Measurements from ENCODE around the gene PHTF2. TPM values are rescaled to one million over a fixed set of nuclear protein-coding genes. Genes with fewer than 3 reads are reported as not detected.

PHTF2 gene
- polyA plus RNA-seq, 1 experiment: 60.1 TPM

GRCh38 chr7:77918676-77919075 is 120.1 kb downstream of the PHTF2 start:
- Histone ChIP-seq H3K9me3 (ENCODE audit: control insufficient read depth, insufficient read depth, low read length) (no peaks in the 10 kb centered on the region), H3K27me3 (ENCODE audit: control insufficient read depth, insufficient read depth, low read length) (no peaks in the 10 kb centered on the region), H3K4me3 (ENCODE audit: low read depth, low read length) (no peak overlapping the region), H3K27ac (ENCODE audit: low read depth, low read length) (no peak overlapping the region)
- CTCF ChIA-PET: no interaction called here
- TF ChIP-seq, protein P1, sequence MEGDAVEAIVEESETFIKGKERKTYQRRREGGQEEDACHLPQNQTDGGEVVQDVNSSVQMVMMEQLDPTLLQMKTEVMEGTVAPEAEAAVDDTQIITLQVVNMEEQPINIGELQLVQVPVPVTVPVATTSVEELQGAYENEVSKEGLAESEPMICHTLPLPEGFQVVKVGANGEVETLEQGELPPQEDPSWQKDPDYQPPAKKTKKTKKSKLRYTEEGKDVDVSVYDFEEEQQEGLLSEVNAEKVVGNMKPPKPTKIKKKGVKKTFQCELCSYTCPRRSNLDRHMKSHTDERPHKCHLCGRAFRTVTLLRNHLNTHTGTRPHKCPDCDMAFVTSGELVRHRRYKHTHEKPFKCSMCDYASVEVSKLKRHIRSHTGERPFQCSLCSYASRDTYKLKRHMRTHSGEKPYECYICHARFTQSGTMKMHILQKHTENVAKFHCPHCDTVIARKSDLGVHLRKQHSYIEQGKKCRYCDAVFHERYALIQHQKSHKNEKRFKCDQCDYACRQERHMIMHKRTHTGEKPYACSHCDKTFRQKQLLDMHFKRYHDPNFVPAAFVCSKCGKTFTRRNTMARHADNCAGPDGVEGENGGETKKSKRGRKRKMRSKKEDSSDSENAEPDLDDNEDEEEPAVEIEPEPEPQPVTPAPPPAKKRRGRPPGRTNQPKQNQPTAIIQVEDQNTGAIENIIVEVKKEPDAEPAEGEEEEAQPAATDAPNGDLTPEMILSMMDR (IDR thresholded peaks at IDR 0.05; ENCODE audit: low read depth, low read length): no peak
- DNase-seq (ENCODE audit: low read depth, low spot score): no peak
- POLR2A ChIA-PET: no interaction called here

DNA sequence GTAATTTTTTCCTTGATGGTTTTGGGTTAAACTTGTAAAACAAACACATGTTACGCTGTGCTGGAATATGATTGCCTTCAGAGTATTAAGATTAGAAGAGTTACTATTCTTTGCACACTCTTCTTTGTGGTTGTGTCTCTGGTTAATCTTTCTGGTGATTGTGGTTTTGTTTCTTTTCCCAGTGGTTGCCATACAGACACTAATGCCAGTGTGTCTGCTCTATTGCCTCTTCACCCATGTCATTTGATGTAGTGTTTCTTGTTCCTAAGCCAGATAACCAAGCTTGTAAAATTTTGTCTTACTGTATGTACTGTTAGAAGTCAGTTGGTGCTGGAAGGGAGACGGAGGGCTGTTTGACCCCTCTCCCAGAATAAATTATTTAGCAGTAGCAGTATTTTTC is 124.8 kb downstream of the PHTF2 start:
- ChIA-PET POLR2A (no interaction called here), CTCF (interaction anchor here (0.5 to 1.1 kb wide), 3 partner anchors 10 to 272 kb away, joined by 4 to 5 read pairs (median 5); no protein-coding TSS in a partner anchor)
- no peaks in the 10 kb centered on the region for H3K9me3 ChIP-seq (ENCODE audit: control insufficient read depth, insufficient read depth, low read length)
- no peaks in the 10 kb centered on the region for H3K27me3 ChIP-seq (ENCODE audit: control insufficient read depth, insufficient read depth, low read length)
- no peak overlapping the region for H3K27ac ChIP-seq (ENCODE audit: low read depth, low read length)
- DNase-seq (ENCODE audit: low read depth, low spot score): no peak
- H3K4me3 ChIP-seq (ENCODE audit: low read depth, low read length): no peak overlapping the region
- TF ChIP-seq, protein P1 (IDR thresholded peaks at IDR 0.05; ENCODE audit: low read depth, low read length): no peak

- H3K27me3 ChIP-seq (ENCODE audit: control insufficient read depth, insufficient read depth, low read length): no peaks in the 10 kb centered on the region
- DNase-seq (ENCODE audit: low read depth, low spot score): no peak
- no peaks in the 10 kb centered on the region for H3K9me3 ChIP-seq (ENCODE audit: control insufficient read depth, insufficient read depth, low read length)
- no peak overlapping the region for H3K4me3 ChIP-seq (ENCODE audit: low read depth, low read length)
- no peak overlapping the region for H3K27ac ChIP-seq (ENCODE audit: low read depth, low read length)
- ChIA-PET POLR2A (no interaction called here), CTCF (interaction anchor here (4.4 kb wide), 1 partner anchor 279 kb away, joined by 11 read pairs; no protein-coding TSS in a partner anchor)
- TF ChIP-seq, protein P1 (IDR thresholded peaks at IDR 0.05; ENCODE audit: low read depth, low read length): no peak
Observed at GRCh38 chr7:77930496-77930895, 131.9 kb downstream of the PHTF2 start.

DNA sequence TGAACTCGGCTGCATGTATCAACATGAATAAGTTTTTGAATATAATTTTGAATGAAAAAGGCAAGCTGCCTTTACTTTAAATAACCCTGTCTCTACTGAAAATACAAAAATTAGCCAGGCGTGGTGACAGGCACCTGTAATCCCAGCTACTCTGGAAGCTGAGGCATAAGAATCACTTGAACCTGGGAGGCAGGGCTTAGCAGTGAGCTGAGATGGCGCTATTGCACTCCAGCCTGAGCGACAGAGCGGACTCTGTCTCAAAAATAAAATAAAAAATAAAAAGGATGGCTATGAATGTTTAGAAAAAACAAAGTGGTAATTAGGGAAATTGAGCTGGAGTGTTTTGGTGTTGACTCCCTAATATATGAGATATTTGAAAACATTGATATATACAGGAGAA is 133.3 kb downstream of the PHTF2 start:
- no peaks in the 10 kb centered on the region for H3K9me3 ChIP-seq (ENCODE audit: control insufficient read depth, insufficient read depth, low read length)
- no peak overlapping the region for H3K4me3 ChIP-seq (ENCODE audit: low read depth, low read length)
- ChIA-PET CTCF (interaction anchor here (0.5 to 4.4 kb wide), 4 partner anchors 9 to 500 kb away, joined by 3 to 11 read pairs (median 6); no protein-coding TSS in a partner anchor), POLR2A (interaction anchor here (0.6 kb wide), 1 partner anchor 100 kb away, joined by 3 read pairs; no protein-coding TSS in a partner anchor)
- TF ChIP-seq, protein P1 (IDR thresholded peaks at IDR 0.05; ENCODE audit: low read depth, low read length): no peak
- no peaks in the 10 kb centered on the region for H3K27me3 ChIP-seq (ENCODE audit: control insufficient read depth, insufficient read depth, low read length)
- no peak overlapping the region for H3K27ac ChIP-seq (ENCODE audit: low read depth, low read length)
- DNase-seq (ENCODE audit: low read depth, low spot score): no peak

- Histone ChIP-seq H3K4me3 (ENCODE audit: low read depth, low read length) (no peak overlapping the region), H3K27ac (ENCODE audit: low read depth, low read length) (no peak overlapping the region), H3K9me3 (ENCODE audit: control insufficient read depth, insufficient read depth, low read length) (no peaks in the 10 kb centered on the region), H3K27me3 (ENCODE audit: control insufficient read depth, insufficient read depth, low read length) (no peaks in the 10 kb centered on the region)
- no peak for DNase-seq (ENCODE audit: low read depth, low spot score)
- TF ChIP-seq, protein P1 (IDR thresholded peaks at IDR 0.05; ENCODE audit: low read depth, low read length): no peak
- POLR2A ChIA-PET: interaction anchor here (1.4 kb wide), 1 partner anchor 135 kb away, joined by 4 read pairs; the partner anchor contains the start of genes PHTF2 and TMEM60
- CTCF ChIA-PET: interaction anchor here (1.0 to 2.6 kb wide), 3 partner anchors 173 to 282 kb away, joined by 3 to 17 read pairs (median 5); no protein-coding TSS in a partner anchor
Observed at GRCh38 chr7:77933394-77933793, 134.8 kb downstream of the PHTF2 start.
